Measurements from ENCODE around the gene DPY30. TPM values are rescaled to one million over a fixed set of nuclear protein-coding genes. Genes with fewer than 3 reads are reported as not detected.
A peak's percentile ranks its signal among the peaks of the same experiment; 100 is the strongest.

DPY30 gene
- polyA plus RNA-seq, 3 donors from 2014 or later = 130 to 163 (median 160) TPM

DNA sequence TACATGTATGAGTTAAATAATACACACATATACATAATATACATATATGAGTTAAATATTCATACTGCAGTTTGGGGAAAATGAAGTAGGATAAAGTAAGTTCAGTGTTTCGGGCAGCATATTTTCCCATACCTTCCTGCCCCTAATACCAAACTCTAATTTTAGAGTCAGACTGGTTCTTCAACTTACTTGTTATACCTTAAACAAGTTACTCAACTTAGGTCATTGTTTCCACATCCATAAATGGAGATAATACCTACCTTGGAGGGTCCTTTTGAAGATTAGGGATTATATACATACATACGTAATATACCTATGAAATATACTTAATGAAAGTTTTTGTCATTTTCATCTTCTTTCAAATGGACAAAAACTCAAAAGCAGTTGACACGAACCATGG, 37.2 kb downstream of the DPY30 start:
- no peak for DNase-seq
- H3K4me3 Mint-ChIP-seq = no peak overlapping the region
- H3K27me3 Mint-ChIP-seq (ENCODE audit: low read depth in 3 of 3) = peaks cover 0 to 5% (median 3%) of the 10 kb centered on the region in 3 donors
- H3K36me3 Mint-ChIP-seq = no peaks in the 10 kb centered on the region
- no peaks in the 10 kb centered on the region for H3K9me3 Mint-ChIP-seq
- H3K27ac Mint-ChIP-seq = no peak overlapping the region
- peaks cover 56 to 71% of the 10 kb centered on the region in 2 donors for H3K4me1 Mint-ChIP-seq

DNA sequence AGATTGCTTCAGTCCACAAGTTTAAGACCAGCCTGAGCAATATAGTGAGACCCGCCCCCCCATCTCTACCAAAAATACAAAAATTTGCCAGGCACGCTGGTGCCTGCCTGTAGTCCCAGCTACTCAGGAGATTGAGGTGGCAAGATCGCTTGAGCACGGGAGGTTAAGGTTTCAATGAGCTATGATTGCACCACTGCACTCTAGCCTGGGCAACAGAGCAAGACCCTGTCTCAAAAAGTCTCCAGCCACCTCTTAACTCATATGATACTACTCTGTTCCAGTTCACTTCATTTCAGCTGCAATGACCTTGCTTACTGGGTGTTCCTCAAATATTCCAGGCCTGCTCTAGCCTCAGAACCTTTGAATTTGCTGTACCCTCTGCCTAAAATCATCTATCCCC, 40.2 kb downstream of the DPY30 start:
- H3K27ac Mint-ChIP-seq = peak overlapping the region in 4 of 6 donors; percentile 8 to 39 (median 36)
- peak overlapping the region in 1 of 5 donors; percentile 16 for H3K4me3 Mint-ChIP-seq
- peaks cover 0 to 5% (median 3%) of the 10 kb centered on the region in 3 donors for H3K27me3 Mint-ChIP-seq (ENCODE audit: low read depth in 3 of 3)
- peaks cover 50 to 66% of the 10 kb centered on the region in 2 donors for H3K4me1 Mint-ChIP-seq
- no peak for DNase-seq
- H3K36me3 Mint-ChIP-seq = no peaks in the 10 kb centered on the region
- H3K9me3 Mint-ChIP-seq = no peaks in the 10 kb centered on the region

DNA sequence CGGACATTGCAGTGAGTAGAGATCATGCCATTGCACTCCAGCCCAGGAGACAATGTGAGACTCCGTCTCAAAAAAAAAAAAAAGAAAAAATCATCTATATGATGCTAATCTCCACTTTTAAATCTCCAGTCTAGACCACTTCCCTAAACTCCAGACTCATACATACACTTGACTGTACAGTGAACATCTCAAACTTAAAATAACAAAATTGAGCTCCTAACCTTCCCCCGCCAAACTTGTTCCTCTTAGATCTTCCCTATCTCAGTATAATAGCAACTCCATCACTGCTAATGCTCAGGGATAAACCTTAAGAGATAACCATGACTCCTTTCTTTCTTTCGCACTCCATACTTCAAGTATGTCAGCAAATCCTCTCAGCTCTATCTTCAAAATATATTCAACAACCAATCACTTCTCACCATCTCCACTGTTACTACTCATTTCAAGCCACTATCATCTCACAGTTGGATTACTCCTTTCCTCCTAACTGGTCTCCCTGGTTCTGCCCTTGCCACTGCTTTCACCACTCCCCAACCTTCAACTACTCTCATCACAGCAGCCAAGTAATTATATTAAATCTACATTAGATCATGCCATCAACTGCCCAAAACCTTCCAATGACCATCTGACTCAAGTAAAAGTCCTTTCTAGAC, 40.7 kb downstream of the DPY30 start:
- peak overlapping the region; percentile 1 to 48 (median 16) for H3K4me3 Mint-ChIP-seq

DNA sequence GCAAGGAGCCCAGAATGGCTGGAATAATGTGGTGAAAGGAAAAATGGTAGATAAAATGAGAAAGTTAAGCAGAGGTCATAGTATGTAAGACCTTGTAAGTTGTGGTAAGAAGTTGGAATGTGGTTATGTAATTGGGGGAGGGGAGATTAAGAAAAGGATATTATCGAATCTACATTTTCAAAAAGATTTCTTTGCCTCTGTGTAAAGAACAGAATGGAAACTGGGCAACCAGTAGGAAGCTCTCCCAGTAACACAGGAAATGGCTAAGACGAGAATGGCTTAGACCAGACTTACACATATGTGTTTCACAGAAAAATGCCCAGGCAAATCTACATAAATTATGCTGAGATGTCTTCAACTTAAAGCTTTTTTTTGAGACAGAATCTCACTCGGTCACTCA, 42.0 kb downstream of the DPY30 start:
- Mint-ChIP-seq H3K9me3 (no peaks in the 10 kb centered on the region), H3K4me3 (peak overlapping the region; percentile 5 to 38 (median 17)), H3K27me3 (ENCODE audit: low read depth in 3 of 3) (peaks cover 0 to 5% (median 3%) of the 10 kb centered on the region in 3 donors), H3K4me1 (peaks cover 48 to 63% of the 10 kb centered on the region in 2 donors), H3K27ac (peak overlapping the region; percentile 0 to 65 (median 48)), H3K36me3 (no peaks in the 10 kb centered on the region)
- DNase-seq = peak; percentile 15 to 19 (median 17)

More for the DNA sequence above, 40.7 kb downstream of the DPY30 start:
- Mint-ChIP-seq H3K4me1 (peaks cover 46 to 61% of the 10 kb centered on the region in 2 donors), H3K27me3 (ENCODE audit: low read depth in 3 of 3) (peaks cover 0 to 5% (median 3%) of the 10 kb centered on the region in 3 donors), H3K9me3 (no peaks in the 10 kb centered on the region), H3K36me3 (no peaks in the 10 kb centered on the region), H3K27ac (peak overlapping the region; percentile 12 to 61 (median 36))
- DNase-seq = no peak

DNA sequence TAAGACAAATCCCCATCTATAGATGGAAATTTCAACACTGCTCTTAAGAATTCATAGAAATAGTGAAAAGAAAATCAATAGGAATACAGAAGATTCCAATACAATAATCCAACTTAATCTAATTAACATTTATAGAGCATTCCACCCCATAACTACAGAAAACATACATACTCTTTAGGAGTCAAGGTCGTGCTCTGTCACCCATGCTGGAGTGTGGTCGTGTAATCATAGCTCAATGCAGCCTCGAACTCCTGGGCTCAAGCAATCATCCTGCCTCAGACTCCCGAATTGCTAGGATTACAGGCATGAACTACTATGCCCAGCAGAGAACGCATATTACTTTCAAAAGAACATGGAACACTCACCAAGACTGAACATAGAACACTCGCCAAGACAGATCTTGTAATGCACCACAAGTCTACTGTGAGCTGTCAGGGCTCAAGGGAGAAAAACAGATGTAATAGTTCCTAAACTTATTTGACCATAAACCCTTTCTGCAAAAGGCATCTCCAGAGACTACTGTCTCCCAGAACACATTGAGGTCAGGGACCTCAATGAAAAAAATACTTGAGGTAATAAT, 42.9 kb downstream of the DPY30 start:
- H3K36me3 Mint-ChIP-seq = no peaks in the 10 kb centered on the region
- H3K27ac Mint-ChIP-seq = peak overlapping the region in 5 of 6 donors; percentile 4 to 73 (median 45)
- peaks cover 52 to 70% of the 10 kb centered on the region in 2 donors for H3K4me1 Mint-ChIP-seq
- H3K27me3 Mint-ChIP-seq (ENCODE audit: low read depth in 3 of 3) = peaks cover 0 to 5% (median 3%) of the 10 kb centered on the region in 3 donors
- no peaks in the 10 kb centered on the region for H3K9me3 Mint-ChIP-seq
- peak overlapping the region in 3 of 5 donors; percentile 3 to 27 (median 12) for H3K4me3 Mint-ChIP-seq
- no peak for DNase-seq

DNA sequence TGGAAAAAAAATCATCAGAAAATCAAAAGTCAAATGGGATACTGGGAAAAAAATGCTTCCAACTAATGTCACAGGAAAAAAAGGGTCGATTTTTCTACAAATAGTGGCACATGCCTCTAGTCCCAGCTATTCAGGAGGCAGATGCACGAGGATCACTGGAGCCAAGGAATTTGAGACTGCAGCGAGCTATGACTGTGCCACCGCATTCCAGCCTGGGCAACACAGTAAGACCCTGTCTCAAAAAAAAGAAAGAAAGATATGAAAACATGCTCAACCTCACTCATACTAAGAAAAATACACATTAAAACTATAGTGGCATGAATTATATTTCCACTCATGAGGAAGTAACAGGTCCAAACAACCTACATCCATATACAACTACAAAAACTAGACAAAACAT, 46.7 kb downstream of the DPY30 start:
- Mint-ChIP-seq H3K36me3 (peaks cover 0 to 4% (median 0%) of the 10 kb centered on the region in 3 donors), H3K9me3 (no peaks in the 10 kb centered on the region), H3K4me1 (peaks cover 36 to 67% of the 10 kb centered on the region in 2 donors), H3K4me3 (no peak overlapping the region), H3K27me3 (ENCODE audit: low read depth in 3 of 3) (peaks cover 0 to 2% (median 0%) of the 10 kb centered on the region in 3 donors), H3K27ac (peak overlapping the region in 1 of 6 donors; percentile 14)
- no peak for DNase-seq

DNA sequence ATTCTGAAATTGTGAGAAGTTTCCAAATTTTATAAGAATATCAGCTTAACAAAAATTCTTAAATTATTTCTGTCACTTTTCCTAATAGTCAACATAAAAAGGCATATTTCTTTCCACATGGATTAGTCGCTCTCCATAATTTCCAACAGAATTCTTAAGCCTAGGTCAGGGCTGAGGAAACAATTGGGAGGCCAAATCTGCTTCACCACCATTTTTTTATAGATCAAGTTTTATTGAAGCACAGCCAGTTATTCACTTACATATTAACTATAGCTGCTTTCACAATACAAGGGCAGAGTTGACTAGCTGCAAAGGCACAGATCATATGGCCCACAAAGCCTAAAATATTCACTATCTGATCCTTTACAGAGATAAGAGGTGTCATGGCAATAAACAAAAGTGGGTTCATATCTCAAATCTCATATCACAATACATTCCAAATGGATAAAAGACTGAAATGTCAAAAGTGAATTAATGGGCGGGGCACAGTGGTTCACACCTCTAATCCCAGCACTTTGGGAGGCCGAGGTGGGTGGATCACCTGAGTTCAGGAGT, 47.5 kb downstream of the DPY30 start:
- peaks cover 0 to 4% (median 0%) of the 10 kb centered on the region in 3 donors for H3K36me3 Mint-ChIP-seq
- H3K4me3 Mint-ChIP-seq = no peak overlapping the region
- no peaks in the 10 kb centered on the region for H3K9me3 Mint-ChIP-seq
- H3K27ac Mint-ChIP-seq = no peak overlapping the region
- DNase-seq = no peak
- peaks cover 34 to 66% of the 10 kb centered on the region in 2 donors for H3K4me1 Mint-ChIP-seq
- H3K27me3 Mint-ChIP-seq (ENCODE audit: low read depth in 3 of 3) = no peaks in the 10 kb centered on the region

DNA sequence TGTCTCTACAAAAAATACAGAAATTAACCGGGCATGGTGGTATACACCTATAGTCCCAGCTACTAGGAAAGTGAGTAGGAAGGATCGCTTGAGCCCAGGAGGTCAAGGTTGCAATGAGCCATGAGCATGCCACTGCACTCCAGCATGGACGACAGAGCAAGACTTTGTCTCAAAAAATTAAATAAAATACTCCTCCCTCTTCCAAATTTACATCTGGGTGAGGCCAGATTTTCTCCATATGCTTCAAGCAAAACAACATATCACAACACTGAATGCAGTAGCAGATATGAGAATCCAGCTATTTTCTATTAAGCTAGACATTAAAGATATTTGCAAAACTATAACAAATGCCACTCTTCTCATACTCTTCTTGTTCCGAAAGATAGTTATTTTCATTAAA, 49.7 kb downstream of the DPY30 start:
- H3K27ac Mint-ChIP-seq = no peak overlapping the region
- peaks cover 0 to 4% (median 0%) of the 10 kb centered on the region in 3 donors for H3K36me3 Mint-ChIP-seq
- no peaks in the 10 kb centered on the region for H3K27me3 Mint-ChIP-seq (ENCODE audit: low read depth in 3 of 3)
- H3K4me3 Mint-ChIP-seq = no peak overlapping the region
- peaks cover 26 to 65% of the 10 kb centered on the region in 2 donors for H3K4me1 Mint-ChIP-seq
- no peak for DNase-seq
- H3K9me3 Mint-ChIP-seq = no peaks in the 10 kb centered on the region

DNA sequence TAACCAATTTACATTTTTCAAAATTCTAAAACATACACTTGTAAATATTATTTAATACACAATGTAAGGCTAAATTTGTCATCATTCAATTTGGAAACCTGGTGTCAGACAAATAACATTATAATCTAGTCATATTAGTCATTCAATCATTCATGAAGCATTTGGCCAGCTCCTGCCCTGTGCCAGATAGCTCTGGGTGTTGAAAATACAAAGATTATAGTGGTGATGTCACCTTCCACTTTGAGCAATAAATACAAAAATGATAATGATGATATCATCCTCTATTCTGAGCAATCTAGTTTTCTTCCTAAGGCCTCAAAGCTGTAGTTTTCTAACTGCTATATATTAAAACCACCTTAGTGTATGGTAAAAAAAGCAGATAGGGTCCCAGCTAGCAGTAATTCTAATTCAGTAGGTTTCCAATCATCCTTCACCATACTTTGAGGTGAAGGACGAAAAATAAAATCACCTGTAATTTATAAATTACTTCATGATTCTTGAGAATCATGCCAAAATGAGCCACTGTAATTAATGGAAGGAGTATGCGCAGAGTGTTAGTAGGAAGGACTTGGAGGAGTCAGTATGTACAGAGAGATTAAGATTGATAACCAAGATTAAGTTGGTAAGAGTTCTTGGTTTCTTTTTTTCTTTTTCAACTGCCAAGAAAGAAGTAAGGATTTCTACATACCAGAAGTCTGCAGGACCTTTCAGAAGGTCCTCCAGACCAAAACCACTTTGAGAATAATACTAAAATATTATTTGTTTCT, 52.0 kb downstream of the DPY30 start:
- no peaks in the 10 kb centered on the region for H3K9me3 Mint-ChIP-seq
- peaks cover 0 to 4% (median 0%) of the 10 kb centered on the region in 3 donors for H3K36me3 Mint-ChIP-seq
- peaks cover 22 to 63% of the 10 kb centered on the region in 2 donors for H3K4me1 Mint-ChIP-seq
- no peak for DNase-seq
- H3K27ac Mint-ChIP-seq = peak overlapping the region in 2 of 6 donors; percentile 12 to 31
- H3K27me3 Mint-ChIP-seq (ENCODE audit: low read depth in 3 of 3) = peaks cover 0 to 1% (median 0%) of the 10 kb centered on the region in 3 donors
- H3K4me3 Mint-ChIP-seq = no peak overlapping the region

DNA sequence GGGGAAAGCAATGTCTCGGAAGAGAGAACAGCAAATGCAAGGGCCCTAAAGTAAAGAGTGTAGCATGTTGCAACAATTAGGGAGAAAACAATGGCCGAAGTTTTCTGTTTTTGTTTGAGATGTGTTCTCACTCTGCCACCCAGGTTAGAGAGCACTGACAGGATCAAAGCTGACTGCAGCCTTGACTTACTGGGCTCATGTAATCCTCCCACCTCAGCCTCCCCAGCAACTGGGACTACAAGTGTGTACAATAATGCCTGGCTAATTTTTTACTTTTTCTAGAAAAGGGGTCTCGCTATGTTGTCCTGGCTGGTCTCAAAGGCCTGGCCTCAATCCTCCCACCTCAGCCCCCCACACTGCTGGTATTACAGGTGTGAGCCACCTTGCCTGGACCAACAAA, 52.7 kb downstream of the DPY30 start:
- DNase-seq = no peak
- peak overlapping the region in 2 of 6 donors; percentile 40 to 47 for H3K27ac Mint-ChIP-seq
- H3K9me3 Mint-ChIP-seq = no peaks in the 10 kb centered on the region
- H3K4me1 Mint-ChIP-seq = peaks cover 19 to 58% of the 10 kb centered on the region in 2 donors
- H3K36me3 Mint-ChIP-seq = peaks cover 0 to 4% (median 0%) of the 10 kb centered on the region in 3 donors
- H3K4me3 Mint-ChIP-seq = no peak overlapping the region
- H3K27me3 Mint-ChIP-seq (ENCODE audit: low read depth in 3 of 3) = peaks cover 0 to 1% (median 0%) of the 10 kb centered on the region in 3 donors

DNA sequence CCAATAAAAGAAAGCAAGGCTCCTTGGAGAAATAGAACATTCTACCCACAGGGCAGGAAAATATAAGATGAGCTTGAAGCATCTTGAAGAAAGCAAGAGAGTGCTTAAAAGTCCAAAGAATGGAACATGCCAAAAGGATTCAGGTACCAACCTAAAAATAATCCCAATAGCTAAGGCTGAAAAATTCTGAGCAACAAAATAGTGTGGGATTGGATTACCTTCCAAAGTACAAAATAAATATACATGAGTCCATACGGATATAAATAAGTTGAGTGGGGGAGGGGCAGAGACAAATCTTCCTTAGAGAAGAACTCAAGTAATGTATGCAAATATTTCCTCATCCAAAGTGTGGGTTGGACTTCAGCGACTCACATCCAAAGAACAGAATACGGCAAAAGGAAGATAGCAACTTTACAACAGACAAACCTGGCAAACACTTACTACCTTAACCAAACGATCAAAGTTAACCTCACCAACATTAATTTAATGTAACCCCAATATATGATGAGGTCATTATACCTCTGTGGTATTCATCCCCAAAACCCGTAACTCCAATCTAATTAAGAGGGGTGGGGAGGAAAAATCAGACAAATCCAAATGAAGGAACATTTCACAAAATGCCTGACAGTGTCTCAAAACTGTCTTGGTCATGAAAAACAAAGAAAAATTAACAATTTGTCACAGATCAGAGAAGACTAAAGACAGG, 55.7 kb downstream of the DPY30 start:
- Mint-ChIP-seq H3K27ac (no peak overlapping the region), H3K4me1 (peaks cover 29 to 60% of the 10 kb centered on the region in 2 donors)

DNA sequence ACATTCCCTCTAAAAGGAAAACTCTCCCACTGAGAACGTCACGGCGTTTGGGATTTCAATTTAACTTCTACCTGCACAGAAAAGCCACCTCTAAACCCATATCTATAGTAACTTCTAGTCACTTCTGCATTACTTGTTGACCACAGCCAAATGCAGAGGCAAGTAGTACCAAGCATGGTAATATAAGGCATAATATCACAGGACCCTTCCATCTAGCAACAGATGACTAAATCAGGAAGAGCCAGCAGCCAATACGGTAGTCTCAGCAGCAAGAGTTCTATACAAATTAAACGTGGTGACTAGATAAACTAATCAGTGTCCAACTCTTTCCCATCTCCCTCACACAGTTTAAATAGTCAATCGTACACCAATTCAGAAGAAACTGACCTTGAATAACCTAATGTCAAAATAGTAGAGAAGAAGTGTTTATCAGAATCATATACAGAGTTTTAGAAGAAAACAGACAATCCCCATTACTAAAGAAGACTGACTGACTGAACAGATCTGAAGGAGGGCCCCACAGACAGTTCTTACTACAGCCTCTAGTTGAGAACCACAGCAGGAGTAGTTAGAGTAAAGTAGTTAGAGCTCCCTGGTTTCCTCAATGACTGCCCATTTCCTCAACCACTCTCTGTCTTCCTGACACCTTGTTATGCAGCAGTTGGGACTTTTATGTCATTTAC, 58.8 kb downstream of the DPY30 start:
- DNase-seq = peak; percentile 29 to 33 (median 31)
- Mint-ChIP-seq H3K4me1 (peaks cover 23 to 53% of the 10 kb centered on the region in 2 donors), H3K27ac (peak overlapping the region; percentile 56 to 86 (median 72))

More for the DNA sequence above, 55.7 kb downstream of the DPY30 start:
- no peak overlapping the region for H3K4me3 Mint-ChIP-seq
- no peaks in the 10 kb centered on the region for H3K36me3 Mint-ChIP-seq
- H3K27me3 Mint-ChIP-seq (ENCODE audit: low read depth in 3 of 3) = peaks cover 0 to 1% (median 0%) of the 10 kb centered on the region in 3 donors
- no peak for DNase-seq
- H3K9me3 Mint-ChIP-seq = no peaks in the 10 kb centered on the region

More for the DNA sequence above, 58.8 kb downstream of the DPY30 start:
- Mint-ChIP-seq H3K9me3 (peaks cover 0 to 1% (median 0%) of the 10 kb centered on the region in 6 donors), H3K27me3 (ENCODE audit: low read depth in 3 of 3) (peaks cover 0 to 1% (median 0%) of the 10 kb centered on the region in 3 donors), H3K4me3 (peak overlapping the region in 3 of 5 donors; percentile 3 to 27 (median 14)), H3K36me3 (no peaks in the 10 kb centered on the region)
